ENCODE data around the gene GSTT2B.
"Not testable (repeated sequence)": the region's sequence is repeated elsewhere in the genome, so short reads cannot be mapped to it uniquely, and the experiment has no call there.

The GSTT2B gene

GRCh38 chr22:23984430-23984829, 23.4 kb upstream of the GSTT2B start:
- DNase-seq = no peak

- DNase-seq = not testable (repeated sequence)
Observed at GRCh38 chr22:23980567-23980966, 19.6 kb upstream of the GSTT2B start.

GRCh38 chr22:23979557-23980240, 18.7 kb upstream of the GSTT2B start, which contains the start of gene GSTT2:
Gene GSTT2, plus strand, starts transcription at chr22:23980134.
- not testable (repeated sequence) for DNase-seq

- not testable (repeated sequence) for DNase-seq
Observed at GRCh38 chr22:23977304-23977703, 16.3 kb upstream of the GSTT2B start.

- DNase-seq = not testable (repeated sequence)
Observed at GRCh38 chr22:23974836-23975352, 13.9 kb upstream of the GSTT2B start.

GRCh38 chr22:23974345-23974744, 13.3 kb upstream of the GSTT2B start, which contains the start of gene DDT:
Gene DDT, minus strand, starts transcription at chr22:23974441. Its CDS starts 27 bp downstream, at chr22:23974414.
- DNase-seq = not testable (repeated sequence)

- not testable (repeated sequence) for DNase-seq
Observed at GRCh38 chr22:23971927-23972326, 10.9 kb upstream of the GSTT2B start.

GRCh38 chr22:23970816-23971486, 10.0 kb upstream of the GSTT2B start:
- no peak for DNase-seq

GRCh38 chr22:23970201-23970641, 9.2 kb upstream of the GSTT2B start:
- no peak for DNase-seq

GRCh38 chr22:23969071-23969470, 8.1 kb upstream of the GSTT2B start:
- no peak for DNase-seq

GRCh38 chr22:23966568-23966967, 5.6 kb upstream of the GSTT2B start, which contains the start of gene DDTL:
Gene DDTL, plus strand, starts transcription at chr22:23966888. Its CDS starts 27 bp downstream, at chr22:23966915.
- DNase-seq = not testable (repeated sequence)

GRCh38 chr22:23966094-23966493, 5.1 kb upstream of the GSTT2B start:
- DNase-seq = not testable (repeated sequence)

GRCh38 chr22:23956301-23956900, 4.6 kb downstream of the GSTT2B start:
- peak; percentile 30 for DNase-seq

- DNase-seq = not testable (repeated sequence)
Observed at GRCh38 chr22:23955886-23956285, 5.1 kb downstream of the GSTT2B start.

GRCh38 chr22:23954991-23955305, 6.0 kb downstream of the GSTT2B start:
- DNase-seq = not testable (repeated sequence)

- not testable (repeated sequence) for DNase-seq
Observed at GRCh38 chr22:23954193-23954990, 6.6 kb downstream of the GSTT2B start.

- not testable (repeated sequence) for DNase-seq
Observed at GRCh38 chr22:23953485-23953884, 7.5 kb downstream of the GSTT2B start.

- not testable (repeated sequence) for DNase-seq
Observed at GRCh38 chr22:23952794-23953405, 8.1 kb downstream of the GSTT2B start.

GRCh38 chr22:23951383-23951782, 9.6 kb downstream of the GSTT2B start:
- DNase-seq = not testable (repeated sequence)

- DNase-seq = not testable (repeated sequence)
Observed at GRCh38 chr22:23949764-23950163, 11.2 kb downstream of the GSTT2B start.

GRCh38 chr22:23947391-23947790, 13.6 kb downstream of the GSTT2B start:
- not testable (repeated sequence) for DNase-seq

GRCh38 chr22:23940166-23940565, 20.8 kb downstream of the GSTT2B start:
- not testable (repeated sequence) for DNase-seq

All from HCEC 1CT (cell line).